Osteoblast (primary cell): ENCODE data around the gene ANKS1B. TPM values are rescaled to one million over a fixed set of nuclear protein-coding genes. Genes with fewer than 3 reads are reported as not detected.

Source experiments
- DNase-seq: peaks from one replicate; pipeline ENCODE4 v3.0.0; 2011; ENCODE audit warnings: low spot score, mixed read lengths; ENCODE audit not compliant: insufficient read length; ENCODE audit errors: missing footprints
- H2AFZ ChIP-seq: 2 replicates; pipeline ENCODE4 v1.6.0; 2011; ENCODE audit warnings: mild to moderate bottlenecking, low read length
- H3K27ac ChIP-seq: 2 replicates; pipeline ENCODE4 v1.5.1; 2011; ENCODE audit warnings: mild to moderate bottlenecking, low read depth, low read length, moderate library complexity
- H3K27me3 ChIP-seq: 2 replicates; pipeline ENCODE4 v1.6.0; 2012; ENCODE audit warnings: mild to moderate bottlenecking, control low read depth, inconsistent platforms, low read length, moderate library complexity; ENCODE audit not compliant: insufficient read depth
- H3K36me3 ChIP-seq: 2 replicates; pipeline ENCODE4 v1.5.1; 2011; ENCODE audit warnings: mild to moderate bottlenecking, low read length, control low read depth, moderate library complexity; ENCODE audit not compliant: insufficient read depth
- H3K4me1 ChIP-seq: 2 replicates; pipeline ENCODE4 v1.5.1; 2011; ENCODE audit warnings: mild to moderate bottlenecking, low read length, control low read depth, moderate library complexity; ENCODE audit not compliant: insufficient read depth
- H3K4me2 ChIP-seq: 2 replicates; pipeline ENCODE4 v1.6.0; 2011; ENCODE audit warnings: mild to moderate bottlenecking, low read length; ENCODE audit not compliant: insufficient read depth
- H3K4me3 ChIP-seq: fragments of 200-600 bp; sonication (generic); 3 replicates; pipeline ENCODE4 v1.5.1; 2012; ENCODE audit warnings: mild to moderate bottlenecking, low read length, inconsistent platforms; ENCODE audit not compliant: insufficient read depth
- H3K79me2 ChIP-seq: 2 replicates; pipeline ENCODE4 v1.6.0; 2012; ENCODE audit warnings: mild to moderate bottlenecking, low read length, control low read depth, inconsistent platforms; ENCODE audit not compliant: insufficient read depth
- H3K9me3 ChIP-seq: 2 replicates; pipeline ENCODE4 v1.5.1; 2011; ENCODE audit warnings: low read depth, low read length, control low read depth
- H4K20me1 ChIP-seq: 2 replicates; pipeline ENCODE4 v1.6.0; 2012; ENCODE audit warnings: mild to moderate bottlenecking, low read length, control low read depth; ENCODE audit not compliant: insufficient read depth
- total RNA-seq: library from RNA; depleted of rRNA; stranded (reverse); fragments of >200 nt; gene quantifications from 2 replicates; pipeline ENCODE4 v1.2.3, GENCODE V29; 2012
- TF ChIP-seq, protein P1 (sequence below): IDR thresholded peaks from 2 replicates; pipeline ENCODE4 v1.5.1; 2011; ENCODE audit warnings: mild to moderate bottlenecking, low read depth, low read length, moderate library complexity; ENCODE audit errors: extremely low read depth

The ANKS1B gene
- total RNA-seq, 1 donor = 2.2 TPM

DNA sequence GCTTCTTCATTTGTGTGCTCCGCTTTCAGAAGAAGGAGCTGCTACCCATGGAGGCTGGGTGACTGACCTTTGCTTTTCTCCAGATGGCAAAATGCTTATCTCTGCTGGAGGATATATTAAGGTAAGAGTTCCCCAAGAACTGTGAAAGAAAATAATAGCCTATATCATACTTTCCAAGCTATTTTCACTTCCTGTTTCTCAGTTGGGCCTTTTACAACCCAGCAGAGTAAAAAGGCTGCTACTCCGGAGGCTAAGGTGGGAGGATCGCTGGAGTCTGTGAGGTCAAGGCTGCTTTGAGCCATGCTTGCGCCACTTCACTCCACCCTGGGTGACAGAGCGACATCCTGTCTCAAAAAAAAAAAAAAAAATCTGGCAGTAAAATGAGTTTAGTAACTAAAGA is 1257.5 kb downstream of the ANKS1B start:
- TF ChIP-seq, protein P1, sequence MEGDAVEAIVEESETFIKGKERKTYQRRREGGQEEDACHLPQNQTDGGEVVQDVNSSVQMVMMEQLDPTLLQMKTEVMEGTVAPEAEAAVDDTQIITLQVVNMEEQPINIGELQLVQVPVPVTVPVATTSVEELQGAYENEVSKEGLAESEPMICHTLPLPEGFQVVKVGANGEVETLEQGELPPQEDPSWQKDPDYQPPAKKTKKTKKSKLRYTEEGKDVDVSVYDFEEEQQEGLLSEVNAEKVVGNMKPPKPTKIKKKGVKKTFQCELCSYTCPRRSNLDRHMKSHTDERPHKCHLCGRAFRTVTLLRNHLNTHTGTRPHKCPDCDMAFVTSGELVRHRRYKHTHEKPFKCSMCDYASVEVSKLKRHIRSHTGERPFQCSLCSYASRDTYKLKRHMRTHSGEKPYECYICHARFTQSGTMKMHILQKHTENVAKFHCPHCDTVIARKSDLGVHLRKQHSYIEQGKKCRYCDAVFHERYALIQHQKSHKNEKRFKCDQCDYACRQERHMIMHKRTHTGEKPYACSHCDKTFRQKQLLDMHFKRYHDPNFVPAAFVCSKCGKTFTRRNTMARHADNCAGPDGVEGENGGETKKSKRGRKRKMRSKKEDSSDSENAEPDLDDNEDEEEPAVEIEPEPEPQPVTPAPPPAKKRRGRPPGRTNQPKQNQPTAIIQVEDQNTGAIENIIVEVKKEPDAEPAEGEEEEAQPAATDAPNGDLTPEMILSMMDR = no peak
- H3K36me3 ChIP-seq = peaks cover 44% of the 10 kb centered on the region
- H3K27me3 ChIP-seq = no peaks in the 10 kb centered on the region
- no peaks in the 10 kb centered on the region for H3K79me2 ChIP-seq
- H3K4me2 ChIP-seq = no peak overlapping the region
- no peaks in the 10 kb centered on the region for H4K20me1 ChIP-seq
- H3K4me1 ChIP-seq = peaks cover 13% of the 10 kb centered on the region
- H3K27ac ChIP-seq = no peak overlapping the region
- DNase-seq = no peak
- H3K9me3 ChIP-seq = no peaks in the 10 kb centered on the region
- no peak overlapping the region for H3K4me3 ChIP-seq
- H2AFZ ChIP-seq = no peak overlapping the region

DNA sequence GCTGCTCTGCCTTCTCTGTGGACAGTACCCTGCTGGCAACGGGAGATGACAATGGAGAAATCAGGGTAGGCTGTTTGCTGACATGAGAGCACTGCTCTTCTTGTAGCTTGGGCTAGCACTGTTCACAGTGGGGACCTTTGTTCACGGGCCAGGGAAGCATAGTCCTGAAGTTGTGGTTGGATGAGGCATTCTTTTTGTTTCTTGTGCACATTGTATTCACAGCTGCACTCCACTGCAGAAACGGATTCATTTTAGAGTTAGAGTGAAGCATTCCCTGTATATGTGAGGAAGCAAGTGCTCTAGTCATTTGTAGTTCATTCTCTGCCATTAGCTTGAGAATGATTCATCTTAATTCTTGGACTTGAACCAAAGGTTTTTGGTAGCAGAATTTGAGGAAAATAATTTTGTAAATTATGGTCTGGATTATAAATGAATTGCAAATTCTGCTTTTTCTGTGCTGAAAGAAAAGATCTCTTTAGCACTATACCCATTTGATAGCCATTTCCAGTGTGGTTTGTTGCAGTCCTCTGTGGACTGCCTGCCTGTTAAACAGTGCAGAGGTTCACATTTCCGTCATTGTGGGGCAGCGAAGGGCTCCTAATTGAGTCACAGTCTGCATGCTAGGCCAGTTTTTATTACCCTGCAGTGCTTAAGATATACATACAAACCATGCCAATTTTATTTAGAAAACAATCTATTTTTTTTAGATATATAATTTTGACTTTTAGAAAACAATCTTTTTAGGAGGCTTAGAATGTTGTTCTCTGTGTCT is 1259.1 kb downstream of the ANKS1B start:
- DNase-seq = peak; percentile 89
- H2AFZ ChIP-seq = no peak overlapping the region
- H4K20me1 ChIP-seq = no peaks in the 10 kb centered on the region
- peaks cover 34% of the 10 kb centered on the region for H3K36me3 ChIP-seq
- no peak overlapping the region for H3K4me2 ChIP-seq
- peaks cover 13% of the 10 kb centered on the region for H3K4me1 ChIP-seq
- no peaks in the 10 kb centered on the region for H3K9me3 ChIP-seq
- no peak overlapping the region for H3K4me3 ChIP-seq
- TF ChIP-seq, protein P1 = peak; percentile 74
- H3K27ac ChIP-seq = peak overlapping the region; percentile 4
- H3K79me2 ChIP-seq = no peaks in the 10 kb centered on the region
- H3K27me3 ChIP-seq = no peaks in the 10 kb centered on the region

DNA sequence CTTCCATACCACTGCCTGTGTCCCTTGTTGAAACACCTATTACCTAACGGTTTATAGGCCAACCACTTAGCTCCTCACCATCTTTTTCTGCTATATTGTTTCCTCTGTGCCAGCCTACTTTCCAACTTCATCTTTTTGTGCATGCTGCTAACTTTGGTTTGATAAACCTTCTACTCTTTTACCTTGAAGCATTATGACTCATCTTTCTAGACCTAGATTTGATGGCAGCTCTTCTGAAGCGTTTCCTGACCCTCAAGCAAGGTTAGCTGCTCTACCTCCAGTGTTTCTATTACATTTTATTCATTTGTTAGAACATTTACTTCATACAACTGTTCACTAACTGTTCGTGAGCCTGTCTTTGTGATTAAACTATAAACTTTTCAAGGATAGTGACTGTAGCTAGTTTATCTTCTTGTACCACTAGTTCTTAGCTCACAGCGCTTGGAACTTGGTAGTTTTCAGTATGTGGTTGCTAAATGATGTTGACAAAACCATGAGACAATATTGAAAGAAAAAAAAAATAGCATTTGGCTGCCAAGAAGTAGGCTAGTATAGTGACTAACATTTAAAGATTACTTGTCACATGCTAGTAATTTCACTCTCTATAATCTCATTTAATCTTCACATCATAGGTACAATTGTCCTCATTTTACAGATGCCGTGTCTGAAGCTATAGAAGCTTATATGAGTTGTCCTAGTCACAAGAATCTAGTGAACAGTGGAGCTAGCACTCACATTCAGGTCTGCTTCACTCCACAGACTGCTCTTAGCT is 1260.2 kb downstream of the ANKS1B start:
- no peak overlapping the region for H3K4me3 ChIP-seq
- H3K27me3 ChIP-seq = no peaks in the 10 kb centered on the region
- H3K36me3 ChIP-seq = peaks cover 29% of the 10 kb centered on the region
- no peak overlapping the region for H2AFZ ChIP-seq
- H3K79me2 ChIP-seq = no peaks in the 10 kb centered on the region
- no peak overlapping the region for H3K4me2 ChIP-seq
- no peak for DNase-seq
- H3K4me1 ChIP-seq = peaks cover 13% of the 10 kb centered on the region
- no peak overlapping the region for H3K27ac ChIP-seq
- H3K9me3 ChIP-seq = no peaks in the 10 kb centered on the region
- H4K20me1 ChIP-seq = no peaks in the 10 kb centered on the region
- TF ChIP-seq, protein P1 = no peak

DNA sequence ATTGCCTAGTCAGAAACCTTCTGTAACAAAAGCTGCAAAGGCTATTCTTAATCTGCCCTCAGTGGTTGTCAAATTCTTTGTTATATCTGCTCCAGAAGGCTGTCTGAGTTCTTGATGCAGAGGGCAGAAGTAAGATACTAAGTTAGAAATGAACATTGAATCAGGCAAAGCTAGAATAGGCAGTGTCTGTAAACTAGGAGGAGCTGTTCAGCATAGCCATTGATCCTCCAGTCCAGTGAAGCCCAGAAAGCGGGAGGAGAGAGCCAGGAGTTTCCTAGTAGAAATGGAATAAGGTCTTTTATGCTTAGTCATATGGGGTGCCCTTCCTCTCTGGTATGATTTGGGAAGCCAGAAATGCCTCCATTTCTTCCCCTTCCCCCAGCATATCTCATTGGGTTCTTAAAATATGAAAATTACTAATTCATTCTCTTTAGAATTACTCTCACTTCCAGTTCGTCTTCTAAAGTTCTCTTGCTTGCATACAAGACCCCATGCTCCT is 1263.5 kb downstream of the ANKS1B start:
- no peaks in the 10 kb centered on the region for H4K20me1 ChIP-seq
- H2AFZ ChIP-seq = no peak overlapping the region
- H3K4me1 ChIP-seq = peaks cover 13% of the 10 kb centered on the region
- H3K4me2 ChIP-seq = no peak overlapping the region
- TF ChIP-seq, protein P1 = no peak
- H3K36me3 ChIP-seq = peaks cover 8% of the 10 kb centered on the region
- no peaks in the 10 kb centered on the region for H3K9me3 ChIP-seq
- no peak for DNase-seq
- no peak overlapping the region for H3K4me3 ChIP-seq
- H3K27me3 ChIP-seq = no peaks in the 10 kb centered on the region
- H3K27ac ChIP-seq = no peak overlapping the region
- no peaks in the 10 kb centered on the region for H3K79me2 ChIP-seq
